Activated CD4-positive, alpha-beta T cell treated with anti-CD3 and anti-CD28 coated beads for 36 hours (primary cell): ENCODE measurements around the gene TP53TG3E. TPM values are rescaled to one million over a fixed set of nuclear protein-coding genes. Genes with fewer than 3 reads are reported as not detected.
"Not testable (repeated sequence)": the region's sequence is repeated elsewhere in the genome, so short reads cannot be mapped to it uniquely, and the experiment has no call there.

Experiments
- ATAC-seq: fragments of 200-7000 bp; cut with Tn5 transposase; one replicate; pipeline ENCODE4 v1.10.0; 2021; ENCODE audit warnings: mild to moderate bottlenecking, moderate library complexity
- CTCF ChIA-PET: fragments of 350-600 bp; sonication (Branson Sonifier 250); formaldehyde crosslinking; loops from one replicate; lab custom pipeline; 2021; ENCODE audit warnings: antibody characterized with exemption; lab: Charles Lee
- POLR2A ChIA-PET: fragments of 350-600 bp; sonication (Branson Sonifier 250); formaldehyde crosslinking; loops from one replicate; lab custom pipeline; 2021; ENCODE audit warnings: antibody characterized with exemption, inconsistent platforms; lab: Charles Lee
- DNase-seq: peaks from one replicate; pipeline ENCODE4 v3.0.0-alpha.2; 2020
- H3K27ac Mint-ChIP-seq: one replicate; pipeline ENCODE4 v1.8.0; 2021; ENCODE audit warnings: mixed read lengths
- H3K27me3 Mint-ChIP-seq: one replicate; pipeline ENCODE4 v1.8.0; 2021; ENCODE audit warnings: mixed read lengths
- H3K36me3 Mint-ChIP-seq: one replicate; pipeline ENCODE4 v1.8.0; 2021; ENCODE audit warnings: low read depth, mixed read lengths
- H3K4me1 Mint-ChIP-seq: one replicate; pipeline ENCODE4 v1.8.0; 2021; ENCODE audit warnings: mixed read lengths
- H3K4me3 Mint-ChIP-seq: one replicate; pipeline ENCODE4 v1.8.0; 2021; ENCODE audit warnings: mild to moderate bottlenecking, moderate library complexity, mixed read lengths
- H3K9me3 Mint-ChIP-seq: one replicate; pipeline ENCODE4 v1.8.0; 2021; ENCODE audit warnings: low read depth, mixed read lengths
- intact Hi-C, 2 experiments: fragments of 100-400 bp; cut with DNase I in 1 of 2; cut with micrococcal nuclease in 1 of 2; formaldehyde crosslinking; loops; one replicate each; pipeline versions ENCODE4 v1.14.2 to v1.15.1; 2022 to 2024; cut with DNase I, micrococcal nuclease
- total RNA-seq, 2 experiments: library from RNA; stranded (reverse); gene quantifications; one replicate each; pipeline ENCODE4 v1.2.3, GENCODE V29; 2021

Gene TP53TG3E
- total RNA-seq = not detected

GRCh38 chr16:33304006-33304405 is at the start of gene TP53TG3E:
TP53TG3E (plus strand) TSS chr16:33304306; CDS start chr16:33304374, 68 bp downstream.
- intact Hi-C loops, H3K4me1 Mint-ChIP-seq, H3K9me3 Mint-ChIP-seq, H3K4me3 Mint-ChIP-seq, DNase-seq, ATAC-seq, H3K36me3 Mint-ChIP-seq, H3K27me3 Mint-ChIP-seq, H3K27ac Mint-ChIP-seq, CTCF ChIA-PET, POLR2A ChIA-PET: not testable (repeated sequence)

- H3K36me3 Mint-ChIP-seq, POLR2A ChIA-PET, H3K27ac Mint-ChIP-seq, ATAC-seq, H3K9me3 Mint-ChIP-seq, H3K4me3 Mint-ChIP-seq, H3K27me3 Mint-ChIP-seq, H3K4me1 Mint-ChIP-seq, CTCF ChIA-PET, intact Hi-C loops: not testable (repeated sequence)
- DNase-seq = peak; percentile 54
Measured at GRCh38 chr16:33336226-33337012, 32.3 kb downstream of the TP53TG3E start.

- H3K4me3 Mint-ChIP-seq, intact Hi-C loops, POLR2A ChIA-PET, H3K9me3 Mint-ChIP-seq, H3K27ac Mint-ChIP-seq, CTCF ChIA-PET, H3K36me3 Mint-ChIP-seq, ATAC-seq, H3K27me3 Mint-ChIP-seq, H3K4me1 Mint-ChIP-seq: not testable (repeated sequence)
- DNase-seq = peak; percentile 48
Measured at GRCh38 chr16:33337627-33338542, 33.8 kb downstream of the TP53TG3E start.

GRCh38 chr16:33338543-33338951 is 34.4 kb downstream of the TP53TG3E start:
- intact Hi-C loops, H3K4me3 Mint-ChIP-seq, H3K9me3 Mint-ChIP-seq: not testable (repeated sequence)

GRCh38 chr16:33339093-33340061 is 35.3 kb downstream of the TP53TG3E start:
- ATAC-seq, H3K27me3 Mint-ChIP-seq, H3K4me1 Mint-ChIP-seq: not testable (repeated sequence)

More at GRCh38 chr16:33338543-33338951, 34.4 kb downstream of the TP53TG3E start:
- H3K36me3 Mint-ChIP-seq, ATAC-seq, H3K4me1 Mint-ChIP-seq, H3K27me3 Mint-ChIP-seq, H3K27ac Mint-ChIP-seq, POLR2A ChIA-PET, CTCF ChIA-PET: not testable (repeated sequence)
- peak; percentile 26 for DNase-seq

More at GRCh38 chr16:33339093-33340061, 35.3 kb downstream of the TP53TG3E start:
- intact Hi-C loops, H3K36me3 Mint-ChIP-seq, H3K9me3 Mint-ChIP-seq, H3K4me3 Mint-ChIP-seq, H3K27ac Mint-ChIP-seq, POLR2A ChIA-PET: not testable (repeated sequence)
- CTCF ChIA-PET = interaction anchor here (0.6 kb wide), 1 partner anchor 152 kb away, joined by 3 read pairs; no protein-coding TSS in a partner anchor
- DNase-seq = peak; percentile 47

Other genes with a start within 250 kb of the TP53TG3E start
- under 1 TPM in 1 of 2 experiments, not detected in 1; 0.55 TPM for gene TP53TG3C, start 110.1 kb upstream of the TP53TG3E start, total RNA-seq
- gene TP53TG3B, start 56.5 kb downstream of the TP53TG3E start, total RNA-seq = under 1 TPM; 0.37 to 0.72 TPM
- gene TP53TG3F, start 155.3 kb downstream of the TP53TG3E start, total RNA-seq = under 1 TPM; 0.19 to 0.30 TPM